ENCODE measurements around the gene RABGAP1L.

- TF ChIP-seq POLR2AphosphoS5 (IDR thresholded peaks at IDR 0.05; ENCODE audit: low read depth, low read length) (no peak), TAF1 (IDR thresholded peaks at IDR 0.05; ENCODE audit: borderline replicate concordance, low read depth, low read length) (no peak), POLR2A (IDR thresholded peaks at IDR 0.05; ENCODE audit: low read depth, low read length) (no peak)
Measured at GRCh38 chr1:174397261-174397660, 237.9 kb downstream of the RABGAP1L start.

Measured in GM12892 (cell line).